WERI-Rb-1 (cell line): ENCODE measurements around the gene AGAP1.

ENCODE experiments used
- DNase-seq: peaks from one replicate; pipeline ENCODE4 v3.0.0-alpha.2; 2020
- H3K27ac ChIP-seq: fragments of 250-450 bp; sonication (Bioruptor Pico); 2 replicates; pipeline ENCODE4 v1.5.1; 2020; ENCODE audit warnings: mild to moderate bottlenecking, moderate library complexity
- H3K27me3 ChIP-seq: fragments of 250-450 bp; sonication (Bioruptor Pico); 2 replicates; pipeline ENCODE4 v1.5.1; 2021; ENCODE audit warnings: mild to moderate bottlenecking, low read depth, moderate library complexity; ENCODE audit not compliant: insufficient read depth, severe bottlenecking
- H3K36me3 ChIP-seq: fragments of 250-450 bp; sonication (Bioruptor Pico); 2 replicates; pipeline ENCODE4 v1.5.1; 2020; ENCODE audit warnings: mild to moderate bottlenecking, moderate library complexity
- H3K4me3 ChIP-seq: 2 replicates; pipeline ENCODE4 v1.5.1; 2011; ENCODE audit warnings: low read depth, mild to moderate bottlenecking, control low read depth, low read length
- H3K9me3 ChIP-seq: fragments of 250-450 bp; sonication (Bioruptor Pico); 2 replicates; pipeline ENCODE4 v1.5.1; 2021; ENCODE audit warnings: mild to moderate bottlenecking, moderate library complexity; ENCODE audit not compliant: severe bottlenecking
- TF ChIP-seq, protein P1 (sequence below): IDR thresholded peaks from 2 replicates; pipeline ENCODE4 v1.5.1; 2011; ENCODE audit warnings: low read depth, mild to moderate bottlenecking, control low read depth, inconsistent platforms, low read length

The AGAP1 gene

DNA sequence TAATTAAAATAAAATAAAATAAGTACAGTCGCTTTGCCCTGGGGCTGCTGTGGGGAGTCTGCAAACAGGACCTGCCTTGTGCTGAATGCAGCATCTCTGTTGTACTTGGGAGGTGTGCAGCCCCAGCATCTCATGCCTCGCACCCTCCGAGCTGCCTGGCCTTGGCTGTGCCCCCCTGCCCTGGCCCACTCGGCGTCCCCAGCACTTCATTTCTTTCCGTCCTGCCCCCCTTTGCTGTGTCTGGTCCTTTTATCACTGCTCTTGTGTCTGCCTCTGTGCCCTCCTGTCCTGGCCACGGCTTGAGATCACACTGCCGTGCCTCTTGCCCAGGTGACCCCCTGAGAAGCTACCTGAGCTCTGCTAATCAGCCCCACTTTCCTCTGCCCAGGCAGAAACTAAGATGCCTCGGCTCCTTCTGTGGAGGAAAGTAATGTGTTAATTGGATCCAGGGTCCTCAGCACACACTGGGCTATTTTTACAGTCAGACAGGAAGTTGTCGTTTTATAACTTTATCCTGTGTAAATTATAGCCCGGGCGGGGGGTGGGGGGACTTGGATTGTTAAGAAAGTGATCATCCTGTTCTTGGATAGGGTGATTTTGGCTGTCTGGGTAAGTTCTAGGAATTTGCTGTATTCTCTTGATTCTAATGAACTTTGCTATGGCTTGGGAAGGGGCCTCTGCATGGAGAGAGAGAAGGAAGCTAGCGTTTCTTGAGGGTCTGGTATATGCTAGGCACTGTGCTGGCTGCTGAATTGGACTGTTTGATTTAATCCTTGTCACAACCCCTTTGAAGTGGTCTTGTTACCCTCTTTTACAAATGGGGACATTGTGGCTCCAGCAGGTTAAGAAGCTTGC is 69.4 kb downstream of the AGAP1 start:
- Histone ChIP-seq H3K9me3 (no peaks in the 10 kb centered on the region), H3K27ac (no peak overlapping the region), H3K4me3 (no peak overlapping the region), H3K27me3 (peaks cover 42% of the 10 kb centered on the region), H3K36me3 (no peaks in the 10 kb centered on the region)
- DNase-seq: no peak
- TF ChIP-seq, protein P1, sequence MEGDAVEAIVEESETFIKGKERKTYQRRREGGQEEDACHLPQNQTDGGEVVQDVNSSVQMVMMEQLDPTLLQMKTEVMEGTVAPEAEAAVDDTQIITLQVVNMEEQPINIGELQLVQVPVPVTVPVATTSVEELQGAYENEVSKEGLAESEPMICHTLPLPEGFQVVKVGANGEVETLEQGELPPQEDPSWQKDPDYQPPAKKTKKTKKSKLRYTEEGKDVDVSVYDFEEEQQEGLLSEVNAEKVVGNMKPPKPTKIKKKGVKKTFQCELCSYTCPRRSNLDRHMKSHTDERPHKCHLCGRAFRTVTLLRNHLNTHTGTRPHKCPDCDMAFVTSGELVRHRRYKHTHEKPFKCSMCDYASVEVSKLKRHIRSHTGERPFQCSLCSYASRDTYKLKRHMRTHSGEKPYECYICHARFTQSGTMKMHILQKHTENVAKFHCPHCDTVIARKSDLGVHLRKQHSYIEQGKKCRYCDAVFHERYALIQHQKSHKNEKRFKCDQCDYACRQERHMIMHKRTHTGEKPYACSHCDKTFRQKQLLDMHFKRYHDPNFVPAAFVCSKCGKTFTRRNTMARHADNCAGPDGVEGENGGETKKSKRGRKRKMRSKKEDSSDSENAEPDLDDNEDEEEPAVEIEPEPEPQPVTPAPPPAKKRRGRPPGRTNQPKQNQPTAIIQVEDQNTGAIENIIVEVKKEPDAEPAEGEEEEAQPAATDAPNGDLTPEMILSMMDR: no peak

DNA sequence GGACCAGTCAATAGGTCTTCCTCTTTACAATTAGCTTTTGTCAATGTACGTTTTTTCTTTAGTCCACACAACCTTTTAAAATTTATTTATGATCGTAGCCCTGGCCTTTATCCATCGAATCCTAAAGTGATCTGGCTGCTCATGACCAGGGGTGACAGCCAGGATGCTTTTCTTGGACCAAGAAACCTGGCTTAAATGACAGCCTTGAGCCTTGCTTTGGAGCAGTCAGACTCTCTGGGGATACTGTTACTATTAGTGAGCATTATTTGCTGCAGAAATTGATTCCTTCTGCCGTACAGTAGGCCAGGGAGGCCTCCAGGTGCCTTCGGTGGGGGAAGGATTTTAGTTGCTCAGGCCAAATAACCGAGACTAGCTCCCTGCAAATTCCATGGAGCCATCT is 70.2 kb downstream of the AGAP1 start:
- Histone ChIP-seq H3K36me3 (no peaks in the 10 kb centered on the region), H3K9me3 (no peaks in the 10 kb centered on the region), H3K4me3 (no peak overlapping the region), H3K27ac (no peak overlapping the region), H3K27me3 (peaks cover 37% of the 10 kb centered on the region)
- DNase-seq: no peak
- TF ChIP-seq, protein P1: no peak

- DNase-seq: no peak
- Histone ChIP-seq H3K4me3 (no peak overlapping the region), H3K9me3 (no peaks in the 10 kb centered on the region), H3K27ac (no peak overlapping the region), H3K27me3 (peaks cover 30% of the 10 kb centered on the region), H3K36me3 (no peaks in the 10 kb centered on the region)
- TF ChIP-seq, protein P1: no peak
Measured at GRCh38 chr2:235564884-235565530, 71.2 kb downstream of the AGAP1 start.

DNA sequence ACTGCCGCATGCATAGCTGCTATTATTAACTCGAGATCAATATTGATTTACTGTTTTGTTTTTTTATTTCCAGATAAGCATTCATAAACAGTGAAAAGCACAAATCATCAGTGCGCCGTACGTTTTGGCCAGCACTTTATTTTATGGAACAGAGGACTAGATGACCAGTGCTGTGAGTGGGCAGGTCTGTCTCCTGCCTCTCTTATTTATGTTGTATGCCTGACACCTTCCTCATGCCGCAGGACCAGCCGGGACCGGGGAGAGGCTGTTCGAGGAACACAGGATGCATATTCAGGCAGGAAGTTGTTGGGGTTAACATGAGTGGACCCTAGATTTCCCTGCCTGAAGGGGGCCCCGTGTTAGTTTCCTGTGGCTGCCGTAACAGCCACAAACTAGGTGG is 72.6 kb downstream of the AGAP1 start:
- no peaks in the 10 kb centered on the region for H3K9me3 ChIP-seq
- DNase-seq: no peak
- no peaks in the 10 kb centered on the region for H3K36me3 ChIP-seq
- TF ChIP-seq, protein P1: no peak
- no peak overlapping the region for H3K27ac ChIP-seq
- no peak overlapping the region for H3K4me3 ChIP-seq
- H3K27me3 ChIP-seq: peaks cover 21% of the 10 kb centered on the region

GRCh38 chr2:235566931-235567495 is 73.2 kb downstream of the AGAP1 start:
- no peaks in the 10 kb centered on the region for H3K9me3 ChIP-seq
- H3K36me3 ChIP-seq: no peaks in the 10 kb centered on the region
- H3K27me3 ChIP-seq: peaks cover 22% of the 10 kb centered on the region
- no peak for DNase-seq
- TF ChIP-seq, protein P1: no peak
- no peak overlapping the region for H3K27ac ChIP-seq
- no peak overlapping the region for H3K4me3 ChIP-seq
